Progenitor cell of endocrine pancreas (in vitro differentiated cells): ENCODE measurements around the gene SHISA6. TPM values are rescaled to one million over a fixed set of nuclear protein-coding genes. Genes with fewer than 3 reads are reported as not detected.

ENCODE experiments used
- DNase-seq: peaks from one replicate; pipeline ENCODE4 v3.0.0; 2021; ENCODE audit warnings: low spot score; ENCODE audit not compliant: unreplicated experiment
- H3K27ac Mint-ChIP-seq: 2 replicates; pipeline ENCODE4 v1.8.0; 2021; ENCODE audit warnings: mild to moderate bottlenecking, moderate library complexity, mixed read lengths
- H3K27me3 Mint-ChIP-seq: 2 replicates; pipeline ENCODE4 v1.8.0; 2021; ENCODE audit warnings: mixed read lengths
- H3K36me3 Mint-ChIP-seq: 2 replicates; pipeline ENCODE4 v1.8.0; 2022; ENCODE audit warnings: mixed read lengths; ENCODE audit not compliant: insufficient read depth
- H3K4me1 Mint-ChIP-seq: 2 replicates; pipeline ENCODE4 v1.8.0; 2021; ENCODE audit warnings: low read depth, mixed read lengths
- H3K4me3 Mint-ChIP-seq: 2 replicates; pipeline ENCODE4 v1.8.0; 2021; ENCODE audit warnings: low read depth, mild to moderate bottlenecking, moderate library complexity, mixed read lengths
- H3K9me3 Mint-ChIP-seq: 2 replicates; pipeline ENCODE4 v1.8.0; 2021; ENCODE audit warnings: low read depth, mixed read lengths
- CTCF ChIP-seq: fragments of 200-600 bp; sonication (generic); IDR thresholded peaks from one replicate; pipeline ENCODE4 v1.5.0; 2021; ENCODE audit warnings: antibody characterized with exemption, mild to moderate bottlenecking; ENCODE audit not compliant: unreplicated experiment
- total RNA-seq: library from RNA; stranded (reverse); gene quantifications from 2 replicates; pipeline ENCODE4 v1.2.1, GENCODE V29; 2021

SHISA6 gene
- total RNA-seq, 1 donor from 2014 or later = 1.0 TPM

GRCh38 chr17:11332706-11333105, 91.7 kb downstream of the SHISA6 start:
- DNase-seq = no peak
- Mint-ChIP-seq H3K9me3 (no peaks in the 10 kb centered on the region), H3K27ac (no peak overlapping the region), H3K4me1 (peaks cover 3% of the 10 kb centered on the region), H3K27me3 (peaks cover 26% of the 10 kb centered on the region), H3K4me3 (no peak overlapping the region), H3K36me3 (no peaks in the 10 kb centered on the region)
- TF ChIP-seq CTCF = no peak

- peaks cover 22% of the 10 kb centered on the region for H3K27me3 Mint-ChIP-seq
- H3K4me3 Mint-ChIP-seq = no peak overlapping the region
- TF ChIP-seq CTCF = no peak
- H3K27ac Mint-ChIP-seq = no peak overlapping the region
- no peak for DNase-seq
- H3K4me1 Mint-ChIP-seq = peaks cover 3% of the 10 kb centered on the region
- H3K9me3 Mint-ChIP-seq = no peaks in the 10 kb centered on the region
- no peaks in the 10 kb centered on the region for H3K36me3 Mint-ChIP-seq
Observed at GRCh38 chr17:11334493-11334892, 93.5 kb downstream of the SHISA6 start.

- DNase-seq = no peak
- Mint-ChIP-seq H3K27me3 (peaks cover 14% of the 10 kb centered on the region), H3K36me3 (no peaks in the 10 kb centered on the region), H3K9me3 (no peaks in the 10 kb centered on the region), H3K4me1 (peaks cover 3% of the 10 kb centered on the region), H3K4me3 (no peak overlapping the region), H3K27ac (no peak overlapping the region)
- no peak for TF ChIP-seq CTCF
Observed at GRCh38 chr17:11336290-11336689, 95.3 kb downstream of the SHISA6 start.

GRCh38 chr17:11340803-11341202, 99.8 kb downstream of the SHISA6 start:
- H3K27ac Mint-ChIP-seq = no peak overlapping the region
- H3K4me1 Mint-ChIP-seq = no peaks in the 10 kb centered on the region
- no peaks in the 10 kb centered on the region for H3K36me3 Mint-ChIP-seq
- no peak for TF ChIP-seq CTCF
- H3K9me3 Mint-ChIP-seq = no peaks in the 10 kb centered on the region
- H3K4me3 Mint-ChIP-seq = no peak overlapping the region
- no peak for DNase-seq
- peaks cover 7% of the 10 kb centered on the region for H3K27me3 Mint-ChIP-seq

GRCh38 chr17:11342138-11342537, 101.1 kb downstream of the SHISA6 start:
- Mint-ChIP-seq H3K4me1 (no peaks in the 10 kb centered on the region), H3K4me3 (no peak overlapping the region), H3K27me3 (peaks cover under 1% of the 10 kb centered on the region), H3K27ac (no peak overlapping the region), H3K9me3 (no peaks in the 10 kb centered on the region), H3K36me3 (no peaks in the 10 kb centered on the region)
- TF ChIP-seq CTCF = no peak
- DNase-seq = no peak
